Choroid plexus epithelial cell (primary cell): ENCODE results near the gene EYS.
"Not testable (repeated sequence)": the region's sequence is repeated elsewhere in the genome, so short reads cannot be mapped to it uniquely, and the experiment has no call there.

ENCODE experiments used
- DNase-seq: peaks from one replicate; pipeline ENCODE4 v3.0.0-alpha.2; 2010; ENCODE audit warnings: low read depth
- H3K4me3 ChIP-seq: 2 replicates; pipeline ENCODE4 v1.5.1; 2011; ENCODE audit warnings: low read depth, mild to moderate bottlenecking, control low read depth, low read length, moderate library complexity
- CTCF ChIP-seq: conservative IDR thresholded peaks from 2 replicates; pipeline ENCODE4 v1.5.1; 2011; ENCODE audit warnings: low read depth, mild to moderate bottlenecking, control low read depth, inconsistent platforms, low read length, moderate library complexity

Gene EYS

DNA sequence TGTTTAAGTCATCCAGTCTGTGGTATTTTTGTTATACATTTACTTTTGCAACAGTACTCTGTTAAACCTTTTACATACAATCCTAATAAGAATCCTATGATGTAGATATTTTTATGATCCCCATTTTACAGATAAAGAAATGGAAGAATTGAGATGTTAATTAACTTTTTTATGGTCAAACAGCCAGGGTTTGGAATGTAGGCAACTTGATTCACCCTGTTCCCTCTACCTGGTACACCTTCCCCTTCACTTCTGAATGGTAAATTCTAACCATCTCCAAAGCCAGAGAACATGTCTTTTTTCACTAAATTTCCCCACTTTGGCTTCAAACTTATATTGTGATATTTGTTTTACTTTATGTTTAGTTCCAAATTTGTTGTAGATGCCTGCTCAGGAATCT, 1771.3 kb downstream of the EYS start:
- H3K4me3 ChIP-seq: no peak overlapping the region
- TF ChIP-seq CTCF: no peak
- DNase-seq: no peak

GRCh38 chr6:63933948-63934347, 1773.1 kb downstream of the EYS start:
- H3K4me3 ChIP-seq, DNase-seq: not testable (repeated sequence)

GRCh38 chr6:63930848-63931247, 1776.2 kb downstream of the EYS start:
- no peak overlapping the region for H3K4me3 ChIP-seq
- TF ChIP-seq CTCF: no peak

DNA sequence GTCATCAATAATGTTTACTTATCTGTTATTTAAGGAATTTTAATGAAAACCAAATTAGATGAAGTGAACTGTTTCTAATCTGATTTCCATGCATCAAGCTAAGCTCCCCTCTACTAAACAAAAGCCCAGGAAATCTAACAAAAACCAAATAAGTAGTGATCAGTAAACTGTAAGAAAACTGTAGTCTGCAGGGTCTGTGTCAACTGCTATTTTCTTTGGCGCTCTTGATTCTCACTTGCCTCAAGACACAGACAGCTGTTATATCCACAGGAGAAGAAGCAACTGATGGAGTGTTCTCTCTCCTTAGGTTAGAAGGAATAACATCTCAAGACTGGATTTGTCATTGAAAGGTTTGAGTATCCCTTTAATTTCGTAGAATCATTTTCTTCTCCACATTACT, 1777.9 kb downstream of the EYS start:
- no peak for TF ChIP-seq CTCF
- no peak for DNase-seq
- H3K4me3 ChIP-seq: no peak overlapping the region

More at GRCh38 chr6:63930848-63931247, 1776.2 kb downstream of the EYS start:
- no peak for DNase-seq

DNA sequence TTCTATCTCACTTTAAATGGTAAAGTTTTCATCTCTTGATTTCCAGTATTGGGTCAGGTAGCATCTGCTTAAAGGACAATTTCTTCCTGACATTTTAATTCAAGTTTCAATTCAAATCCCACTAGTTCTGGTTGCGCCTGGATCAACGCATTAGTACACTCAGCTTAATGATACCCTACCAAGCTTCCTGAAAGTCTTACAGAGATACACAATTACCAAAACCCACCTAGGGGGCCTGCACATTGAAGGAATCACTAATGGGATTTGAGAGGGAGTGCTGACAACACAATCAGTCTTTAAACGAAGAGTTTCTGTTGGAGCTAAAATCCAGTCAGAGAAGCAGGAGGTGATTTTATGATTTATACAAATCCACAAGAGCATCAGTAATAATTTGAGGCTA, 1778.4 kb downstream of the EYS start:
- DNase-seq: no peak
- no peak for TF ChIP-seq CTCF
- no peak overlapping the region for H3K4me3 ChIP-seq

GRCh38 chr6:63926950-63927927, 1779.8 kb downstream of the EYS start:
- no peak overlapping the region for H3K4me3 ChIP-seq
- TF ChIP-seq CTCF: no peak
- DNase-seq: no peak

DNA sequence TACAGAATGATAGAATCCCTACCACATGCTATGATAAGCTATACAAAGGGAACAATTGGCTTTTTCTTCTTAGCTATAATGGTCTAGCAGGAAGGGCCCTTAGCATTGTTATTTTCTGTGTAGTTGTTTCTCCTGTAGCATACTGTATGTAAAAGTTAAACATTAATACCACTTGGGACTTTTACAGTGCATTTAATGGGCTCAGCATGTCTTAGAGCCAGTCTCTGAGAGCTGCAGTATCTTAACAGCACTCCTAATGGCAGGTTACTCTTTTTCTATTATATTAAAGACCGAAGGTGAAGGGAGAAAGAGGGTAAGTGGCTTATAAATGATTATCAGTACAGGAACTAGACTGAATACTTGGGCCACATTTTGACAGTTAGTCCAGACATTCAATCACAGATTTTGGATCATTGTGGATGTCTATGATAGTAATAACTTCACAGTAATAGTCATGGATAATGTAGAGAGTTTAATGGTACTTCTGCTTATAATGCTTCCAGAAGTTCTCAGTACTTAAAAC, 1780.7 kb downstream of the EYS start:
- no peak for DNase-seq
- H3K4me3 ChIP-seq: no peak overlapping the region
- no peak for TF ChIP-seq CTCF
